Measurements from ENCODE around the gene CYP46A1.

CYP46A1 gene

GRCh38 chr14:99716091-99716849 is 32.2 kb downstream of the CYP46A1 start:
- no peak for DNase-seq (ENCODE audit: low spot score)

- DNase-seq (ENCODE audit: low spot score), result no peak
Measured at GRCh38 chr14:99716850-99717681, 33.0 kb downstream of the CYP46A1 start.

GRCh38 chr14:99717682-99718013 is 33.5 kb downstream of the CYP46A1 start:
- DNase-seq (ENCODE audit: low spot score), result no peak

- DNase-seq (ENCODE audit: low spot score), result no peak
Measured at GRCh38 chr14:99718031-99718810, 34.1 kb downstream of the CYP46A1 start.

GRCh38 chr14:99718811-99719192 is 34.7 kb downstream of the CYP46A1 start:
- no peak for DNase-seq (ENCODE audit: low spot score)

- DNase-seq (ENCODE audit: low spot score), result no peak
Measured at GRCh38 chr14:99720941-99721791, 37.1 kb downstream of the CYP46A1 start.

- DNase-seq (ENCODE audit: low spot score), result no peak
Measured at GRCh38 chr14:99721792-99722516, 37.9 kb downstream of the CYP46A1 start.

- no peak for DNase-seq (ENCODE audit: low spot score)
Measured at GRCh38 chr14:99722741-99723140, 38.6 kb downstream of the CYP46A1 start.

GRCh38 chr14:99724196-99724891 is 40.2 kb downstream of the CYP46A1 start:
- no peak for DNase-seq (ENCODE audit: low spot score)

- DNase-seq (ENCODE audit: low spot score), result no peak
Measured at GRCh38 chr14:99724939-99725773, 41.1 kb downstream of the CYP46A1 start.

- no peak for DNase-seq (ENCODE audit: low spot score)
Measured at GRCh38 chr14:99725774-99726537, 41.9 kb downstream of the CYP46A1 start.

- no peak for DNase-seq (ENCODE audit: low spot score)
Measured at GRCh38 chr14:99726538-99727095, 42.5 kb downstream of the CYP46A1 start.

GRCh38 chr14:99727096-99727870 is 43.2 kb downstream of the CYP46A1 start:
- no peak for DNase-seq (ENCODE audit: low spot score)

GRCh38 chr14:99728231-99728920 is 44.3 kb downstream of the CYP46A1 start:
- DNase-seq (ENCODE audit: low spot score), result no peak

GRCh38 chr14:99728981-99729451 is 44.9 kb downstream of the CYP46A1 start:
- DNase-seq (ENCODE audit: low spot score), result no peak

GRCh38 chr14:99729991-99730875 is 46.1 kb downstream of the CYP46A1 start:
- peak; percentile 66 for DNase-seq (ENCODE audit: low spot score)

All from activated CD4-positive, alpha-beta T cell treated with anti-CD3 and anti-CD28 coated beads, Interleukin-2, Interleukin-4, amounts not matched to agents 100 ng/mL and 50 ng/mL, durations not matched to agents 16 hours and 8 hours (primary cell).